HepG2 (cell line): ENCODE data around the gene DEFB125.

Experiments used
- EP300 ChIP-seq, 3 experiments: sonication (generic) in 1 of 3; formaldehyde crosslinking in 1 of 3; IDR thresholded peaks; 2 replicates each; pipeline versions ENCODE4 v1.5.1 to v1.6.1; 2011 to 2020; ENCODE audit warnings: low read depth in 2 of 3, low read length in 2 of 3, borderline replicate concordance in 1 of 3, improper control_type of control experiment in 1 of 3, mild to moderate bottlenecking in 1 of 3, missing genetic modification reagents in 1 of 3, moderate library complexity in 1 of 3
- GABPB1 ChIP-seq: IDR thresholded peaks from 2 replicates; pipeline ENCODE4 v1.6.1; 2016; ENCODE audit warnings: mild to moderate bottlenecking, missing genetic modification reagents, moderate library complexity, missing compliant biosample characterization
- MAZ ChIP-seq, 2 experiments: sonication (generic) in 1 of 2; formaldehyde crosslinking in 1 of 2; IDR thresholded peaks; 2 replicates each; pipeline versions ENCODE4 v1.5.0 to v1.6.1; 2012 to 2020; ENCODE audit warnings: low read depth in 2 of 2, mild to moderate bottlenecking in 2 of 2, borderline replicate concordance in 1 of 2, improper control_type of control experiment in 1 of 2, low read length in 1 of 2, missing genetic modification reagents in 1 of 2, moderate library complexity in 1 of 2
- SIN3A ChIP-seq: IDR thresholded peaks from 2 replicates; pipeline ENCODE4 v1.6.1; 2011; ENCODE audit warnings: low read depth, mild to moderate bottlenecking, control low read depth, low read length, borderline replicate concordance
- SIX4 ChIP-seq: sonication (generic); formaldehyde crosslinking; IDR thresholded peaks from 2 replicates; pipeline ENCODE4 v1.4.0; 2020; ENCODE audit warnings: missing genetic modification reagents
- ZNF761 ChIP-seq: sonication (generic); formaldehyde crosslinking; conservative IDR thresholded peaks from 2 replicates; pipeline ENCODE4 v1.4.0; 2020; ENCODE audit warnings: mild to moderate bottlenecking, missing genetic modification reagents
- TF ChIP-seq, protein P1 (sequence below): sonication (generic); formaldehyde crosslinking; IDR thresholded peaks from 2 replicates; pipeline ENCODE4 v1.5.0; 2020; ENCODE audit warnings: mild to moderate bottlenecking, missing genetic modification reagents, moderate library complexity

DNA sequence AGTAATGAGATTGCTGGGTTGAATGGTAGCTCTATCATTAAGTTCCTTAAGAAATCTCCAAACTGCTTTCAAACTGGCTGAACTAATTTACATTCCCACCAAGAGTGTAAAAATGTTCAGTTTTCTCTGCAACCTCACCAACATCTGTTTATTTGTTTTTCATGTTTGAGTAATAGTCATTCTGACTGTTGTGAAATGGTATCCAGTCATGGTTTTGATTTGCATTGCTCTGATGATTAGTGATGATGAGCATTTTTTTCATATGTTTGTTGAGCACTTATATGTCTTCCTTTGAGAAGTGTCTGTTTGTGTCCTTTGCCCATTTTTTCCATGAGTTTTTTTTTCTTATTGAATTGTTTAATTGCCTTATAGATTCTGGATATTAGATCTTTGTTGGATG is 24.9 kb downstream of the DEFB125 start:
- no peak for TF ChIP-seq SIX4
- no peak for TF ChIP-seq SIN3A
- no peak for TF ChIP-seq MAZ (IDR thresholded peaks at IDR 0.05; ENCODE audit: borderline replicate concordance, low read depth, low read length)
- no peak for TF ChIP-seq MAZ (CRISPR knock-in tag; IDR thresholded peaks at IDR 0.05; ENCODE audit: low read depth)
- TF ChIP-seq EP300 (IDR thresholded peaks at IDR 0.05; ENCODE audit: low read depth in 2 of 2, low read length in 2 of 2): no peak
- TF ChIP-seq EP300 (CRISPR knock-in tag; IDR thresholded peaks at IDR 0.05; ENCODE audit: borderline replicate concordance): no peak
- TF ChIP-seq, protein P1, sequence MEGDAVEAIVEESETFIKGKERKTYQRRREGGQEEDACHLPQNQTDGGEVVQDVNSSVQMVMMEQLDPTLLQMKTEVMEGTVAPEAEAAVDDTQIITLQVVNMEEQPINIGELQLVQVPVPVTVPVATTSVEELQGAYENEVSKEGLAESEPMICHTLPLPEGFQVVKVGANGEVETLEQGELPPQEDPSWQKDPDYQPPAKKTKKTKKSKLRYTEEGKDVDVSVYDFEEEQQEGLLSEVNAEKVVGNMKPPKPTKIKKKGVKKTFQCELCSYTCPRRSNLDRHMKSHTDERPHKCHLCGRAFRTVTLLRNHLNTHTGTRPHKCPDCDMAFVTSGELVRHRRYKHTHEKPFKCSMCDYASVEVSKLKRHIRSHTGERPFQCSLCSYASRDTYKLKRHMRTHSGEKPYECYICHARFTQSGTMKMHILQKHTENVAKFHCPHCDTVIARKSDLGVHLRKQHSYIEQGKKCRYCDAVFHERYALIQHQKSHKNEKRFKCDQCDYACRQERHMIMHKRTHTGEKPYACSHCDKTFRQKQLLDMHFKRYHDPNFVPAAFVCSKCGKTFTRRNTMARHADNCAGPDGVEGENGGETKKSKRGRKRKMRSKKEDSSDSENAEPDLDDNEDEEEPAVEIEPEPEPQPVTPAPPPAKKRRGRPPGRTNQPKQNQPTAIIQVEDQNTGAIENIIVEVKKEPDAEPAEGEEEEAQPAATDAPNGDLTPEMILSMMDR (CRISPR knock-in tag): no peak
- TF ChIP-seq ZNF761: no peak
- no peak for TF ChIP-seq GABPB1 (CRISPR knock-in tag)
